Endothelial cell of umbilical vein (primary cell): ENCODE results near the gene VIPR2. TPM values are rescaled to one million over a fixed set of nuclear protein-coding genes. Genes with fewer than 3 reads are reported as not detected.

ENCODE experiments used
- BruUV-seq: library from RNA; stranded (reverse); fragments of 400-500 nt; replicated peaks from 2 replicates; lab custom pipeline; 2021; lab: Mats Ljungman, UMichigan
- CTCF ChIA-PET: fragments of 300-600, 350-600 bp; sonication (Branson Sonifier 250); formaldehyde crosslinking; loops from one replicate; lab custom pipeline; 2021; ENCODE audit warnings: antibody characterized with exemption, inconsistent platforms; lab: Charles Lee
- POLR2A ChIA-PET: fragments of 300-600, 350-600 bp; sonication (Branson Sonifier 250); formaldehyde crosslinking; loops from one replicate; lab custom pipeline; 2021; ENCODE audit warnings: antibody characterized with exemption, inconsistent platforms; lab: Charles Lee
- DNase-seq: peaks from one replicate; pipeline ENCODE4 v3.0.0-alpha.2; 2011; ENCODE audit warnings: low read depth, low spot score
- FAIRE-seq: peaks from 2 replicates; lab custom pipeline; 2011; peaks lifted over from hg19 to GRCh38; lab: Jason Lieb, UNC
- H2AFZ ChIP-seq: 2 replicates; pipeline ENCODE4 v1.6.0; 2012; ENCODE audit warnings: low read depth, low read length, control low read depth, inconsistent platforms
- H3K27ac ChIP-seq: 2 replicates; pipeline ENCODE4 v1.5.1; 2011; ENCODE audit warnings: low read depth, mild to moderate bottlenecking, control low read depth, low read length, moderate library complexity; ENCODE audit not compliant: insufficient read depth
- H3K27me3 ChIP-seq, 2 experiments: 2 replicates each; pipeline versions ENCODE4 v1.6.0 to v1.6.1; 2011; ENCODE audit warnings: low read length in 2 of 2, mixed read lengths in 1 of 2; ENCODE audit not compliant: control insufficient read depth in 2 of 2, insufficient read depth in 2 of 2
- H3K36me3 ChIP-seq, 2 experiments: 2 replicates in 1 of 2; 3 replicates in 1 of 2; pipeline ENCODE4 v1.5.1; 2011; ENCODE audit warnings: low read length in 2 of 2, mild to moderate bottlenecking in 1 of 2, moderate library complexity in 1 of 2; ENCODE audit not compliant: control insufficient read depth in 2 of 2, insufficient read depth in 2 of 2; ENCODE audit errors: extremely low read depth in 1 of 2
- H3K4me1 ChIP-seq: 3 replicates; pipeline ENCODE4 v1.5.1; 2011; ENCODE audit warnings: mild to moderate bottlenecking, low read length; ENCODE audit not compliant: control insufficient read depth, insufficient read depth; ENCODE audit errors: extremely low read depth
- H3K4me2 ChIP-seq: 2 replicates; pipeline ENCODE4 v1.6.1; 2011; ENCODE audit warnings: low read length, control low read depth, mixed read lengths; ENCODE audit not compliant: insufficient read depth
- H3K4me3 ChIP-seq, 3 experiments: fragments of 200-600 bp in 1 of 3; sonication (generic), shearing (Covaris generic) in 1 of 3; replicated peaks in 1 of 3; 2 replicates each; pipeline ENCODE4 v1.5.1; 2011 to 2016; ENCODE audit warnings: control low read depth in 3 of 3, low read length in 3 of 3, mild to moderate bottlenecking in 2 of 3, inconsistent platforms in 1 of 3, low read depth in 1 of 3, moderate library complexity in 1 of 3; ENCODE audit not compliant: insufficient read depth in 1 of 3
- H3K79me2 ChIP-seq: 2 replicates; pipeline ENCODE4 v1.6.0; 2012; ENCODE audit warnings: low read length, inconsistent platforms; ENCODE audit not compliant: control insufficient read depth, insufficient read depth
- H3K9ac ChIP-seq: replicated peaks from 2 replicates; pipeline ENCODE3; 2011; ENCODE audit warnings: low read length, control low read depth; ENCODE audit not compliant: insufficient read depth; ENCODE audit errors: extremely low read depth
- H3K9me1 ChIP-seq: replicated peaks from 3 replicates; pipeline ENCODE4 v1.6.0; 2011; ENCODE audit warnings: mild to moderate bottlenecking, low read length; ENCODE audit not compliant: control insufficient read depth, insufficient read depth; ENCODE audit errors: extremely low read depth
- H3K9me3 ChIP-seq: replicated peaks from 2 replicates; pipeline ENCODE4 v1.5.1; 2012; ENCODE audit warnings: low read length, inconsistent platforms; ENCODE audit not compliant: control insufficient read depth, insufficient read depth
- H4K20me1 ChIP-seq: replicated peaks from 2 replicates; pipeline ENCODE3; 2011; ENCODE audit warnings: mild to moderate bottlenecking, low read length; ENCODE audit not compliant: control insufficient read depth, insufficient read depth; ENCODE audit errors: extremely low read depth
- EZH2 ChIP-seq: IDR thresholded peaks from 2 replicates; pipeline ENCODE4 v1.6.1; 2012; ENCODE audit warnings: borderline replicate concordance, low read depth, mild to moderate bottlenecking, moderate library complexity, low read length, inconsistent platforms; ENCODE audit not compliant: severe bottlenecking
- FOS ChIP-seq: IDR thresholded peaks from 2 replicates; pipeline ENCODE4 v1.6.1; 2011; ENCODE audit warnings: mild to moderate bottlenecking, low read length, moderate library complexity, borderline replicate concordance; ENCODE audit not compliant: insufficient read depth
- GATA2 ChIP-seq: IDR thresholded peaks from 2 replicates; pipeline ENCODE4 v1.7.0; 2011; ENCODE audit warnings: low read depth, mild to moderate bottlenecking, moderate library complexity, mixed read lengths, low read length; ENCODE audit not compliant: insufficient read length, insufficient read depth
- JUN ChIP-seq: IDR thresholded peaks from 2 replicates; pipeline ENCODE4 v1.6.1; 2011; ENCODE audit warnings: borderline replicate concordance, low read depth; ENCODE audit not compliant: insufficient read length, insufficient read depth
- MYC ChIP-seq: IDR thresholded peaks from one replicate; pipeline ENCODE4 v1.6.1; 2011; ENCODE audit warnings: mild to moderate bottlenecking, low read depth, low read length
- POLR2A ChIP-seq: IDR thresholded peaks from 2 replicates; pipeline ENCODE4 v1.6.1; 2012; ENCODE audit warnings: low read depth, mild to moderate bottlenecking, control low read depth, low read length
- POLR2AphosphoS5 ChIP-seq: IDR thresholded peaks from 2 replicates; pipeline ENCODE4 v1.6.1; 2012; ENCODE audit warnings: low read depth, mild to moderate bottlenecking, control low read depth, low read length, moderate library complexity; ENCODE audit not compliant: insufficient read depth
- dilution Hi-C: fragments of 300-500 bp; cut with MboI; formaldehyde crosslinking; loops from one replicate; pipeline ENCODE4 v1.15.0; 2019; ENCODE audit warnings: low sequenced_read_pairs; ENCODE audit not compliant: extremely low pct_ligation_motif_present
- intact Hi-C: fragments of 100-400 bp; cut with micrococcal nuclease; formaldehyde crosslinking; loops from one replicate; pipeline ENCODE4 v1.10.0; 2022
- polyA plus RNA-seq, 4 experiments: library from polyadenylated mRNA; depleted of rRNA in 3 of 4; stranded (reverse) in 3 of 4; unstranded in 1 of 4; fragments of >200 nt; gene quantifications; 2 replicates each; pipeline versions ENCODE4 v1.2.1 to v1.2.3, GENCODE V29; 2011 to 2012; ENCODE audit warnings: missing spikeins in 1 of 4
- total RNA-seq: library from RNA; stranded (reverse); gene quantifications from 2 replicates; pipeline ENCODE4 v1.2.3, GENCODE V29; 2021
- TF ChIP-seq, protein P1 (sequence below), 2 donors: IDR thresholded peaks; 1 replicate in 1 of 2; 2 replicates in 1 of 2; pipeline ENCODE4 v1.5.1; 2011; ENCODE audit warnings: low read length in 2 of 2, mild to moderate bottlenecking in 2 of 2, moderate library complexity in 2 of 2, control low read depth in 1 of 2, inconsistent platforms in 1 of 2, low read depth in 1 of 2; ENCODE audit not compliant: insufficient read depth in 1 of 2; ENCODE audit errors: extremely low read depth in 1 of 2
- TF ChIP-seq, protein P2 (sequence below): IDR thresholded peaks from 2 replicates; pipeline ENCODE4 v1.6.1; 2011; ENCODE audit not compliant: insufficient read depth, insufficient read length

The VIPR2 gene
- total and polyA plus RNA-seq, 2 donors (not counting 3 experiments of a cell fraction or from before 2014, with no cell fraction given) = not detected

DNA sequence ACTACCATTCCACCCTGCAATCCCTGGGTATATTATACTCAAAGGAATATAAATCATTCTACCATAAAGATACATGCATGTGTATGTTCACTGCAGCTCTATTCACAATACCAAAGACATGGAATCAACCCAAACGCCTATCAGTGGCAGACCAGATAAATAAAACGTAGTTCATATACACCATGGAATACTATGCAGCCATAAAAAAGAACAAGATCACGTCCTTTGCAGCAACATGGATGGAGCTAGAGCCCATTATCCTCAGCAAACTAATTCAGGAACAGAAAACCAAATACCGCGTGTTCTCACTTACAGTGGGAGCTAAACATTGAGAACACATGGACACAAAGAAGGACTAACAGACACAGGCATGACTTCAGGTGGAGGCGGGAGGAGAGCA is 150.0 kb downstream of the VIPR2 start:
- Histone ChIP-seq H3K79me2 (no peaks in the 10 kb centered on the region), H3K9me3 (no peaks in the 10 kb centered on the region), H3K4me3 (no peak overlapping the region), H3K4me1 (no peaks in the 10 kb centered on the region), H2AFZ (no peak overlapping the region), H3K4me2 (no peak overlapping the region), H3K9ac (no peak overlapping the region), H3K36me3 (no peaks in the 10 kb centered on the region), H3K27ac (no peak overlapping the region), H3K9me1 (no peaks in the 10 kb centered on the region), H3K27me3 (peaks cover 3 to 5% of the 10 kb centered on the region in 2 experiments), H4K20me1 (no peaks in the 10 kb centered on the region)
- POLR2A ChIA-PET = no interaction called here
- BruUV-seq = no TSS peak
- dilution Hi-C loops = no loop called here
- intact Hi-C loops = no loop called here
- no peak for FAIRE-seq
- DNase-seq = no peak
- TF ChIP-seq, protein P1, sequence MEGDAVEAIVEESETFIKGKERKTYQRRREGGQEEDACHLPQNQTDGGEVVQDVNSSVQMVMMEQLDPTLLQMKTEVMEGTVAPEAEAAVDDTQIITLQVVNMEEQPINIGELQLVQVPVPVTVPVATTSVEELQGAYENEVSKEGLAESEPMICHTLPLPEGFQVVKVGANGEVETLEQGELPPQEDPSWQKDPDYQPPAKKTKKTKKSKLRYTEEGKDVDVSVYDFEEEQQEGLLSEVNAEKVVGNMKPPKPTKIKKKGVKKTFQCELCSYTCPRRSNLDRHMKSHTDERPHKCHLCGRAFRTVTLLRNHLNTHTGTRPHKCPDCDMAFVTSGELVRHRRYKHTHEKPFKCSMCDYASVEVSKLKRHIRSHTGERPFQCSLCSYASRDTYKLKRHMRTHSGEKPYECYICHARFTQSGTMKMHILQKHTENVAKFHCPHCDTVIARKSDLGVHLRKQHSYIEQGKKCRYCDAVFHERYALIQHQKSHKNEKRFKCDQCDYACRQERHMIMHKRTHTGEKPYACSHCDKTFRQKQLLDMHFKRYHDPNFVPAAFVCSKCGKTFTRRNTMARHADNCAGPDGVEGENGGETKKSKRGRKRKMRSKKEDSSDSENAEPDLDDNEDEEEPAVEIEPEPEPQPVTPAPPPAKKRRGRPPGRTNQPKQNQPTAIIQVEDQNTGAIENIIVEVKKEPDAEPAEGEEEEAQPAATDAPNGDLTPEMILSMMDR (IDR thresholded peaks at IDR 0.05; ENCODE audit: extremely low read depth in 1 of 2, insufficient read depth in 1 of 2, low read depth in 1 of 2, low read length in 2 of 2) = no peak
- no peak for TF ChIP-seq FOS
- TF ChIP-seq POLR2A = no peak
- TF ChIP-seq, protein P2, sequence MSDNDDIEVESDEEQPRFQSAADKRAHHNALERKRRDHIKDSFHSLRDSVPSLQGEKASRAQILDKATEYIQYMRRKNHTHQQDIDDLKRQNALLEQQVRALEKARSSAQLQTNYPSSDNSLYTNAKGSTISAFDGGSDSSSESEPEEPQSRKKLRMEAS = no peak
- TF ChIP-seq POLR2AphosphoS5 = no peak
- no peak for TF ChIP-seq JUN
- no peak for TF ChIP-seq GATA2
- TF ChIP-seq EZH2 = no peak
- no peak for TF ChIP-seq MYC
- CTCF ChIA-PET = no interaction called here
